ENCODE measurements around the gene MEG3. TPM values are rescaled to one million over a fixed set of nuclear protein-coding genes. Genes with fewer than 3 reads are reported as not detected.

MEG3 gene
- total RNA-seq, 4 donors from 2014 or later: 1.2 to 18.9 (median 3.5) TPM

GRCh38 chr14:100857233-100857922 is 31.5 kb downstream of the MEG3 start:
- intact Hi-C loops (cut with DNase I): loop anchor here (10.0 kb wide), 2 partner anchors 193 to 767 kb away; no protein-coding TSS in a partner anchor
- Histone ChIP-seq H3K36me3 (no peaks in the 10 kb centered on the region), H3K4me3 (no peak overlapping the region), H3K27me3 (peaks cover 0 to 24% (median 0%) of the 10 kb centered on the region in 4 donors), H3K9me3 (no peaks in the 10 kb centered on the region), H3K4me1 (peaks cover 0 to 9% (median 0%) of the 10 kb centered on the region in 3 donors), H3K27ac (no peak overlapping the region)
- 68 to 79% methylated on average over 5 to 7 of the region's 14 CpGs for WGBS, 2 donors
- TF ChIP-seq POLR2A (IDR thresholded peaks at IDR 0.05) (no peak), CTCF (IDR thresholded peaks at IDR 0.05) (no peak)
- no peak for DNase-seq

GRCh38 chr14:100857923-100858837 is 32.3 kb downstream of the MEG3 start:
- intact Hi-C loops (cut with DNase I): loop anchor here (10.0 kb wide), 2 partner anchors 193 to 767 kb away; no protein-coding TSS in a partner anchor

GRCh38 chr14:100858838-100859220 is 32.9 kb downstream of the MEG3 start:
- Histone ChIP-seq H3K4me3 (no peak overlapping the region), H3K9me3 (no peaks in the 10 kb centered on the region), H3K4me1 (peaks cover 0 to 9% (median 0%) of the 10 kb centered on the region in 3 donors), H3K36me3 (no peaks in the 10 kb centered on the region), H3K27me3 (peaks cover 0 to 24% (median 0%) of the 10 kb centered on the region in 4 donors), H3K27ac (no peak overlapping the region)
- 8 to 38% methylated on average over 2 to 3 of the region's 8 CpGs for WGBS, 2 donors
- intact Hi-C loops (cut with DNase I): loop anchor here (10.0 kb wide), 2 partner anchors 194 to 766 kb away; no protein-coding TSS in a partner anchor
- TF ChIP-seq CTCF (IDR thresholded peaks at IDR 0.05) (no peak), POLR2A (IDR thresholded peaks at IDR 0.05) (no peak)
- DNase-seq: no peak

More at GRCh38 chr14:100857923-100858837, 32.3 kb downstream of the MEG3 start:
- no peak for DNase-seq
- Histone ChIP-seq H3K9me3 (no peaks in the 10 kb centered on the region), H3K4me3 (no peak overlapping the region), H3K4me1 (peaks cover 0 to 9% (median 0%) of the 10 kb centered on the region in 3 donors), H3K36me3 (no peaks in the 10 kb centered on the region), H3K27ac (no peak overlapping the region), H3K27me3 (peaks cover 0 to 24% (median 0%) of the 10 kb centered on the region in 4 donors)
- no peak for TF ChIP-seq POLR2A (IDR thresholded peaks at IDR 0.05)
- TF ChIP-seq CTCF (IDR thresholded peaks at IDR 0.05): no peak
- WGBS, 2 donors: 50 to 61% methylated on average over 13 to 14 of the region's 17 CpGs

GRCh38 chr14:100859781-100860180 is 33.9 kb downstream of the MEG3 start:
- Histone ChIP-seq H3K27me3 (peaks cover 0 to 24% (median 0%) of the 10 kb centered on the region in 4 donors), H3K27ac (no peak overlapping the region), H3K4me1 (peaks cover 0 to 9% (median 0%) of the 10 kb centered on the region in 3 donors), H3K36me3 (no peaks in the 10 kb centered on the region), H3K4me3 (no peak overlapping the region), H3K9me3 (no peaks in the 10 kb centered on the region)
- intact Hi-C loops (cut with DNase I): loop anchor here (10.0 kb wide), 2 partner anchors 195 to 765 kb away; no protein-coding TSS in a partner anchor
- WGBS, 2 donors: 100% methylated on average over 1 of the region's 18 CpGs; no CpG with 5 or more reads in 1 of the 2 donors
- no peak for DNase-seq
- TF ChIP-seq CTCF (IDR thresholded peaks at IDR 0.05): no peak
- no peak for TF ChIP-seq POLR2A (IDR thresholded peaks at IDR 0.05)

Measured in esophagus squamous epithelium (tissue), 5 donors.